HG03439 (cell line): ENCODE data around the gene CLDN7.
A peak's percentile ranks its signal among the peaks of the same experiment; 100 is the strongest.

Experiments
- ATAC-seq: cut with Tn5 transposase; IDR thresholded peaks from one replicate; pipeline ENCODE4 v1.9.1; 2021; ENCODE audit warnings: mild to moderate bottlenecking, moderate library complexity; ENCODE audit not compliant: unreplicated experiment

CLDN7 gene

DNA sequence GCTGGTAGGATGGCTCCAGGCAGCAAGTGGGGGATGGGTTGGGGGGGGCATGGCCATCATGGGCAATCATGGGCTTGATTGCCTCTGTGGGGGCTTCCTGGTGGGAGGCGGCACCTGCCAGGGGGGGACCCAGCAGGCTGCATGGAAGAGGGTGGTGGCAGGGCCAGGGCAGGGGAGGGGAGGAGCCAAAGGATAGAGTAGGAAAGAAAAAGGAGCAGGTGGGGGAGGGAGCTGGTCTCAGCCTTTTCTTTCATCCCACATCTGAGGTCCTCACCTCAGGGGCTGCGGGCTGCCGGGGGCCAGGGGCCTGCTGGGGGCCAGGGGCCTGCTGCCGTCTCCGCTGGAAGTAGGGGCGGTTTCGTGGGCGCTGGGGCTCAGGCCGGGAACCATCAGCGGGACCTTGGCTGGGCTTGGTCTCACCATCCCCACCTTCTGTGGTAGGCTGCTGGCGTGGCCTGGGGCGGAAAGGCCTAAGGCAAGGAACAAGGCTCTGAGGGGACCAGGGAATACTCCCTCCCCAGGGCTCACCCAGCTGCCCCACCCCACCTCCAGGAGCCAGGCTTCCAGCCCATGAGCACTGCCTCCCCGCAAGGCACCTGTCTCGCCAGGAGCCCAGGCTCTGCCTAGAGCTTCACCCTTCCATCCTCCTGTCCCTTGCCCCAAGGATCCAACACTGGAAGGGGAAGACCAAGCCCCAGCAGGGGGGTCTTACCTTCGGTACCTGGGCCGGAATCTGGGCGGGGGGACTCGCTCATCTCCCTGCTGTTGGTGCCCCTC lies 27.2 kb upstream of the CLDN7 start:
- ATAC-seq = no peak

DNA sequence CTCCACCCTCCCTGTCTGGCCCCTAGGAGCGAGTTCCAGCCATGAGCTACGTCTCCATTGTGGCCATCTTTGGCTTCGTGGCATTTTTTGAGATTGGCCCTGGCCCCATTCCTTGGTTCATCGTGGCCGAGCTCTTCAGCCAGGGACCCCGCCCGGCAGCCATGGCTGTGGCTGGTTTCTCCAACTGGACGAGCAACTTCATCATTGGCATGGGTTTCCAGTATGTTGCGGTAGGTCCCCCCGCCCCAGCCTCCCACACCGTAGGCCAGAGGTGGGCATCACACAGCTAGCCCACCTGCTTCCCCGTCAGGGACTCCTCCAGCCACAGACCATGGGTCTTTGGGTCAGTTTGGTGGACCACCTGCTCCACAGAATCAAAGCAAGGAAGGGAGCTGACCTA lies 23.4 kb upstream of the CLDN7 start:
- no peak for ATAC-seq

- ATAC-seq = no peak
These were observed 22.6 kb upstream of the CLDN7 start for GRCh38 chr17:7284911-7285310.

DNA sequence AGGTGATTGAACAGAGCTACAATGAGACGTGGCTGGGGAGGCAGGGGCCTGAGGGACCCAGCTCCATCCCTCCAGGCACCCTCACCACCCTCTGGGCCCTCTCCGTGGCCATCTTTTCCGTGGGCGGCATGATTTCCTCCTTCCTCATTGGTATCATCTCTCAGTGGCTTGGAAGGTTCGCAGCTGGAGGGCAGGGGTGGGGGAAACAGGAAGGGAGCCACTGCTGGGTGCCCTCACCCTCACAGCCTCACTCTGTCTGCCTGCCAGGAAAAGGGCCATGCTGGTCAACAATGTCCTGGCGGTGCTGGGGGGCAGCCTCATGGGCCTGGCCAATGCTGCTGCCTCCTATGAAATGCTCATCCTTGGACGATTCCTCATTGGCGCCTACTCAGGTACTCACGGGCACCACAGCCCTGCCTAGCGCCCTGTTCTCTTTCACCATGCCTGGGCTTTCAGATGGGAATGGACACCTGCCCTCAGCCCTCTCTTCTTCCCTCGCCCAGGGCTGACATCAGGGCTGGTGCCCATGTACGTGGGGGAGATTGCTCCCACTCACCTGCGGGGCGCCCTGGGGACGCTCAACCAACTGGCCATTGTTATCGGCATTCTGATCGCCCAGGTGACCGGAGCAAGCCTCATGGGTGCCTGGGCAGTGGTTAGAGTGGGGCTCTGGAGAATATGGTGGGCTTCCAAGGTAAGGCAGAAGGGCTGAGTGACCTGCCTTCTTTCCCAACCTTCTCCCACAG lies 21.4 kb upstream of the CLDN7 start:
- ATAC-seq = no peak

GRCh38 chr17:7282752-7283321 lies 20.6 kb upstream of the CLDN7 start:
- ATAC-seq = no peak

DNA sequence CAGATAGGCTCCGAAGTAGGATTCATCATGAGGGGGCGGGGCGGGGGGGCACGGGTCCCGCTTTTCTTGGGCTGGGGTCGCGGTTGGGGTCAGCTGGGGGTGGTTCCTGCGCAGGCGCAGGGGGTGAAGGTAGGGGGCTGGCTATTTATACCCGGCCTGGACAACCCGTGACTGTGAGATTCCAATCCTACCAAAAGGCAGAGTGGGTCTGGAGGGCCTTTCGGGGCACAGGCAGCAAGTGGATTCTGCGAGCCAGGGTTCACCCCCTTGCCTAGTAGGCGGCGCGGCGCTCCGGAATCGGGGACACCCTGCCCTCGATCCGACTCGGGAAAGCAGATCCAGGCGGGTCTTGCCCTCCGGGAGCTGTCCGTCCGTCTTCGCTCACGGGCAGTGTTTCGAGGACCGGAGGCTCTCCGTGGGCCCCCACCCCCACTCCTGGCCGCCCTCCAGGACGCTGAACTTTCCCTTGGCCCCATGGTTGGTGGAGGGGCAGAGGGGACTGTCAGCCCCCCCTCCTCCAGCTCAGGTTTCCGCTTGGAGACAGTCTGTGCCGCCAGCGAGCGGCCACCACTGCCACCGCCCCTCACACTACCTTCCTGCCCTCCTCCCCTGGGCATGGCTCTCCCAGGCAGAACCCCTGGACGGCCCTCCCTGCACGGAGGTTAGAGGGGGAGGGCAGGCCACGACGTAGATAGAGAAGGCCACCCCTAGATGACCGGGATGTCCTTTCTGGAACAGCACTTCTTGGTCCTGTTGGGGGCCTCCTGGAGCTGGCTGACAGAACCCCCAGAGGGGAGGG lies 19.9 kb upstream of the CLDN7 start:
- ATAC-seq = no peak

- ATAC-seq = peak; percentile 48
These were observed 19.0 kb upstream of the CLDN7 start, which contains the start of gene SLC2A4 for GRCh38 chr17:7281074-7281952. Gene SLC2A4 (plus strand): TSS chr17:7281718. CDS start chr17:7281935, 217 bp downstream.

DNA sequence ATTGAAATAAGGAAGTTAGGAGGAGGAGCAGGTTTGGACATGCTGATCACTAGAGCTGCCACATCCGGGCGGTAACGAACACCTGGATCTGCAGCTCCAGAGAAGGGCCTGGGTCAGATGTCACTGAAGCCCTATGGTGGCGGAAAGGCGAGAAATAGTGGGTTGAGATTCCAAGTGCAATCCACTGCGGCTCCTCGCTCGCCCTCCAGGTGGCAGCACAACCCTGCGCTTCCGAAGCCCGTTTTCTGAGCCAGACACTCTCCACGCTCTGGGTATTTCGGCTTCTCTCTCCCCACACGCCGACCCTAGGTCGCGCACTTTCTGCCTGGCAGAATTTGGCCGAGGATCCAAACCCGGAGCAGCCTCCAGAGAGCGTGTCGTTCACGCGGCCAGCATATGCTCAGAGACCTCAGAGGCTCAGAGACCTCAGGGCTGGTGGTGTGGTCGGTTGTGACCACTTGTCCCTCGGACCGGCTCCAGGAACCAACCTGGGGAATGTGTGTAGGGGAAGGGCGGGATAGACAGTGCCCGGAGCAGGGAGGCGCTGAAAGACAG lies 18.3 kb upstream of the CLDN7 start:
- peak; percentile 60 for ATAC-seq

- no peak for ATAC-seq
These were observed 17.2 kb upstream of the CLDN7 start for GRCh38 chr17:7279448-7279847.

DNA sequence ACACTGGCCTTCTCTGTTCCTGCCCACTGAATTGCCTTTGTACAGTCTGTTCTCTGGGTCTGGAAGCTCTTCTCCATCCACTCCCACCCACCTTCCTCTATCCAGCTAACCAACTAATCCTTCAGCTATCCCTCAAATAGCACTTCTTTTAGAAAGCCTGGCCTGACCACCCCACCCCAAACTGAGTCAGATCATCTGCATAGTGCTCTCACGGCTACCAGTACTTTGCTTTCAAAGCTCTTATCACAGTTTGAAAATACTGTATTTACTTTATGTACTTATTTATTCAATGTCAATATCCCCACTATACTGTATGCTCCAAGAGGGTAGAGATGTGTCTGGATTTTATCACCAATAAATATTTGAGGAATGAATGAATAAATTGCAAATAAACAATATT lies 4.5 kb upstream of the CLDN7 start:
- no peak for ATAC-seq

DNA sequence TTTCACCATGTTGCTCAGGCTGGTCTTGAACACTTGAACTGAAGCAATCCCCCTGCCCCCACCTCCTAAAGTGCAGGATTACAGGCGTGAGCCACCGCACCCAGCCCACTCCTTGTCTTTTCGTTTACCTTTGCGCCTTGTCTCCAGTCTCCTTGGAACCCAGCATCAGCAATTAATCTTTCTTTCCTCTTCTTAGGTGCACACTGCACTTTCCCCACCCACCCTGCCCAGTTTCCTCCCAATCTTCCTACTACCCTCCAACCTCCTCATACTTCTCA lies 1.5 kb upstream of the CLDN7 start:
- ATAC-seq = no peak

DNA sequence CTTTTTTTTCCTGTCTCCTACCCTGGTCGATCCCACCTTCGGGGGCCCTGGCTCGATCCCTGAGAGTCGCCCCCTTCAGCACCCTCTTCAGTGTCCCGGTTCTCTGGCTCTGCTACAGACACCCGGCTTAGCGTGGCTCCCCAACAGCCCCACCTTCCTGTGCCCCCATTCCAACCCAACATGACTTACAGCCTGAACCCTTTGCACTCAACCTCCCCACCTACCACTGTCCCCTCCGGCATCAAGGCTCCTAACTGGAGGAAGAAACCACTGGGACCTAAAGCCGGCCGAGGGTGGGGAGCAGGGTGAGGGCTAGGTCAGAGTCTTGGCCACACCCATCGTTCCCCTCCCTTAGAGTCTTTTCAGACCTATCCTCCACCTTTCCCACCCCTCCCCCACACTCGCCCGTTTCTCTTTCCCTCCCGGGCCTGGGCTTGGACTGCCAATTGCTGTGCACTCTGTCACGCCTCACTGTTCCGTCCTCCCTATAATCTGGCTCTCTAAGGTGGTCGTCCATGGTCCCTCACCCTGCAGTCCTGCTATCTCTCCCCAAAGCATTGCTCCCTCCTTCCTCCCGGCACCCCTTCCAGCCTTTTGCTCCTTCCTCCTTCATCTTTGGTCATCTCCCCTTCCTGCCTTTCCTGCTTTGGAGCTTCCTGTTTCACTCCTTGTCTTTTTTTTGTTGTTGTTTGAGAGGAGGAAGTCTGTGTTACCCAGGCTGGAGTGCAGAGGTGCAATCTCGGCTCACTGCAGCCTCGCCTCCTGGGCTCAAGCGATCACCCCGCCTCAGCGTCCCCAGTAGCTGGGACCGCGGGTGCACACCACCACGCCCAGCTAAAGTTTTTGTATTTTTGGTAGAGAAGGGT lies 890 bp upstream of the CLDN7 start:
- ATAC-seq = no peak

- no peak for ATAC-seq
These were observed 693 bp downstream of the CLDN7 start for GRCh38 chr17:7261379-7262191.

- ATAC-seq = no peak
These were observed 1.5 kb downstream of the CLDN7 start for GRCh38 chr17:7260651-7261378.

DNA sequence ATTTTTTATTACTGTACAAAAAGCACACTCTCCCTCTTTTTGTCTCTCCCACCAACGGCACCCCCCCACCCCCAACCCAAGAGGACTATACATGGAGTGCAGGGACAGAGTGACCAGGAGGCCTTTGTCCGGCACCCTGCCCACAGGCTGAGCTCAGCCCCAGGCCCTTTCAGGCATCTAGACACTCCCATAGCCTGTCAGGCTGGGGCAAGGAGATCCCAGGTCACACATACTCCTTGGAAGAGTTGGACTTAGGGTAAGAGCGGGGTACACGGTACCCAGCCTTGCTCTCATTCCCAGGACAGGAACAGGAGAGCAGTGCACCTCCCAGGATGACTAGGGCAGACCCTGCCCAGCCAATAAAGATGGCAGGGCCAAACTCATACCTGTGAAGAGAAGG lies 2.1 kb downstream of the CLDN7 start:
- no peak for ATAC-seq

GRCh38 chr17:7259555-7259889 lies 2.8 kb downstream of the CLDN7 start:
- ATAC-seq = no peak

DNA sequence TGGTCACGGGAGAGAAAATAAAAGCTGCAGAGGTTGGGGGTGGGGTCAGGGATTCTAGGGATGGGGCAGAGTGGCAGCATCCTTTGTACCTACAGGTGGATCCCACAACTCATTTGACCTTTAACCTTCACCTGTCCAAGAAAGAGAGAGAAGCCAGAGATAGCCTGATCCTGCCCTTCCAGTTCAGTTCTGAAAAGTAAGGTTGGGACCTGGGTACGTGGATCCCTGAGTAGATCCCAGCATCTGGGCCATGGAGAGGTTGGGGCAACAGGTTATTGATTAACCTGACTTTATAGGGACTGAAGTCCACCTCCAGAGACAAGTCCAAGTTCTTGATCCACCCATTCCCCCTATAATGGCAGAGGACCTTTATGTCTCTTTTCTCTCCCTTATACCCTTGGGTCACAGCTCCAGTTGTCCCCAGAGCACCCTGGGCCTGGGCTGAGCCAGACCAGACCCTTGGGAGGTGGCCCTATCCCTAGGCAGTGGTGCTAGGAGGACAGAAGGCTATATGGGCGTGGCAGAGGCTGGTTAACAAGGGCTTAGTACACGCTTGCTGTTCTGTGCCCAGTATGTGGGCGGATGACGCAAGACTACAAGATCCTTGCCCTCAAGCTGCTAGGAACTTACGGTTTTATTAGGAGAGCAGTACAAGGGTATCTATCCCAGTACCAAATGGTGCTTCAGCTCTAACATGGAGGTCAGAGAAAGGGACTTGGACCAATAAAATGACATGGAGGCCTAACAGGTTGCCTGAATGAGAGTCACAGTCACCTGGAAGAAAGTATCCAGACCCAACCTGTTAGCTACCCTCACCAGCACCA lies 3.3 kb downstream of the CLDN7 start:
- ATAC-seq = no peak
